HG03575 (cell line): ENCODE results near the gene ATP1B3.
"Not testable (repeated sequence)": the region's sequence is repeated elsewhere in the genome, so short reads cannot be mapped to it uniquely, and the experiment has no call there.

Experiments
- ATAC-seq: cut with Tn5 transposase; IDR thresholded peaks from one replicate; pipeline ENCODE4 v1.9.1; 2021; ENCODE audit not compliant: unreplicated experiment, insufficient number of reproducible peaks, low FRiP score; ENCODE audit errors: extremely low read depth

The ATP1B3 gene

GRCh38 chr3:141858312-141858711 is 18.1 kb upstream of the ATP1B3 start:
- no peak for ATAC-seq

- ATAC-seq = no peak
Measured at GRCh38 chr3:141859651-141860050, 16.8 kb upstream of the ATP1B3 start.

DNA sequence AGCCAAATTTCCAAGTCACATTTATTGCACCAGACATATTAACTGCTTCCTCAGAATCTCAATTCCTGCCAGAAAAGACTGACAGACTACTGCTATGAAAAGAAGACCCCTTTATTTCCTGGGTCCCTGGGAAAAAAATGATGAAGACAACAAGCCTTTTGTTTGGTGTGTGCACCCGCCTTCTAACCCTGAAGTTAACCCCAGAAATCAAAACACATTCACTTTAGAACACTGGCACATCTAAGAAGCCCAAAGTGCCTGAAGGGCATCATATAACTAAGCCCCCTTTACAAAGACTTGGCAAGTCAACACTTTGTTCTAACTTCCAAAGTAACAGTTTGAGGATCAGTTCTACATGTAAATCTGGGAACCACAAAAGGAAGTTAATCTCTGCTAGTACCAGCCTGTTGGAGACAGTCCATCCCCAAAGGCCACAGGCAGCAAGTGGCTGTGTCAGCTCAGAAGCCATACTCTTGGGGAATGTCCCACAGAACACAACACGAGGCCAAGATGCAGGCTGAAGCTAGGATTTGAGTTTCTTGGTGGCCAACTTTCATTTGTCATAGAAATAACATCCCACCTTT is 16.3 kb upstream of the ATP1B3 start:
- no peak for ATAC-seq

DNA sequence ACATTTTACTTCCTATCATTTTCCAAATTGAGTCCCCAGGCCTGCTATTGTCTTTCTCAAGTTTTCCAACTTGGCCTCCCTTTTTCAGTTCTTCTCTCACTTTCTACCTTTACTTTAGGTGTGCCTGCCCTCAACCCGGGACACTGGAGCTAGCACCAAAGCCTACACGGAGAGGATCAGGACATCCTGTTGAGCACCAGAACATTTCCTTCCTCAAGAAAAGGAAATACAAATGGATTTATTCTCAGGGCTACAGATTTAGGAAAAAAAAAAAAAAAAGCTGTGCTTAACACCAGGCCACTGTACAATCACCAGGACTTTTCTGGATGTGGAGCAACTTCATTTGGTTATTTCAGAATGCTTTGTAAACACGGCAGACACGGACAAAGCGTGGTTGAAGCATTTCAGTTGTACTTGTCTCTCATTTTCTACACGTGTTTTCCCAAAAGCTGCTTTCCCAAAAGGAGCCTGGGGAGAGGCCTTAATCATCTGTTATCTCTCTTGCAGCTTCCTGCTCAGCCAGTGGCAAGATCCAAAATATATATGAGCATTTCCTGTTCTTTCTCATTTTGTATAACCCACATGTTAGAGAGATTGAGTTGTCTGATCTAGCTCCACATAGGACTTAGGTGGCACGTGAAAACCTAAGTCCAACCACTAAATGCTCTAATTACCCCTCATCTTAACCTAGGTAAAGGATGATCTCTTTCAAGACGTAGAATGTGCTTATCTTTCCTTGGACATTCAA is 15.5 kb upstream of the ATP1B3 start:
- ATAC-seq = no peak

DNA sequence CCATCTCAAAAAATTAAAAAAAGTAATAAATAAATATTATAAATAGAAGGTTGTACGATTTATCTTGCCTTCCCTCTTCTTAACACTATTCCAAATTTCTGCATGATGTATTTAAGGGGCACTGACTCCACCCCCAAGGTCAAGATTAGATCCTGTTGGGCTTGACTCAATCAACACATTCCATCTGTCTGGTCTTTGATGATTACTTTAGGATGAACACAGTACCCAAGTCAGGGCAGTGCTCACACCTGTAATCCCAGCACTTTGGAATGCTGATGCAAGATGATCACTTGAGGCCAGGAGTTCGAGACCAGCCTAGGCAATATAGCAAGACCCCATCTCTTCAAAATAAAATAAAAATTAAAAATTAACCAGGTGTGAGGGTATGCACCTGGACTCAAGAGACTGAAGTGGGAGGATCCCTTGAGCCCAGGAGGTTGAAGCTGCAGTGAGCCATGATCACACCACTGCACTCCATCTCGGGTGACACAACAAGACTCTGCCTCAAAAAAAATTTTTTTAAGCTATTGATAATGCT is 14.1 kb upstream of the ATP1B3 start:
- no peak for ATAC-seq

DNA sequence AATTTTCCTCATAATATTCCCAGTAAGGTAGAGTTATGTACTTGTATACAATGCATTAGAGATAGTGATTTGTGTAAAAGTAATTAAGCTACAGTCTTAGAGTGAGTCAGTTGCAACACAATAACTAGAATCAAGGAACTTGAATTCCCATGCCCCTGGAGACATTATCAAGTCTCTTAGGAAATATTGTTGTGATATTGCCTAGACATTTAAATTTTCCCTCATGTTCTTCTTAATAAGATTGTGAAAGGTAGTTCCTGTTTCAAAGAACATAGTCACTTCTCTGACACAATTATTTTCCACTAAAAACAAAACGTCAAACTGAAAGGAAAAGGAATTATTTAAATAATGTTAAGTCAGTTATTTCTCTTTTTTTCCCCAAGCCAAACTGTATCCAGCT is 13.0 kb upstream of the ATP1B3 start:
- no peak for ATAC-seq

DNA sequence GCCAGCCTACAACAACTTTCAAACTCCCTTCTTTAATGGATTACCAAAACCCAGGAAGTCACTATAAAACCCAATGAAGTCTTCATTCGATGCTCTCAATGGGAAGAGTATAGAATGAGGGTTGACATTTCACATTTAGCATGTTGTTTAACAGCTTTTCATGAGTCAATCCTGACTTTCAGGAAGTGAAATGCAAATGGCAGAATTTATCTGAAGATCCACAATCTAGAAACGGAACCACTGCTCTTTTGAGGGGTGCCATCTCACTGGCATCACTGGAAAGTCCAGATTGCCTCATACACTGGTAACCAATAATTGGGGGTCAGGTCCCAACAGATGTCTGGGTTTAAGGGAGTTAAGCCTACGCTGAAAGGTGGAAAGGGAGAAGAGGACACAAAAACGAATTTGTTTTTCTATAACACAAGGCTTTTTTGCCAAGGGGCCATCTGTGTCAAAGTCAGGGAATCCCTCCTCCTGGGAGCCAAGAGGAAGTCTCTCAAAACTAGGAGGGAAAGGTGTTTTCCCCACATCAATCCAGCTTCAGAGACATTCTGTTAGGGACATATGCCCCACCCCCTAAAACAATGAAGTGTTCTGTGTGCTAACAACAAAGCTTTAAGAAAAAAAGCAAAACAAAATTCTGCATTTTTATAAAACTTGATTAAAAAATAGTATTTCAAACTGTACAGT is 12.0 kb upstream of the ATP1B3 start:
- no peak for ATAC-seq

DNA sequence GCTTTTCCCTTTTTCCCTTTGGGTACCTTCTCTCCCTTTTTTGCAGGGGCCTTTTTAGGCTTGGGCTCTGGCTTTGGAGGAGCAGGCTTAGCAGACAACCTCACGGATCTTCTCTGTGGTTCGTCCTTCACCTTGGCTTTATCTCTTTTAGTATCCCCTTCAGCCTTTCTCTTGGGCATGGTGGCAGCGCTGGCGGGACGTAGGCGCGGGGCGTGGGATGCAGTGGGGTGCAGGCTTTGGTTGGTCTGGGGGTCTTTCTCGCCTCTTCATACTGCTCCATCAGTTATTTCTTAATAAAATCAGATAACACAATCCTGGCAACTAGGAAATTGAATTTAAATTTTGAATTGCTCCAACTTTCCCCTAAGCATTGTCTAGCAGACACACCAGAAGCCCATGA is 11.3 kb upstream of the ATP1B3 start:
- ATAC-seq = no peak

- no peak for ATAC-seq
Measured at GRCh38 chr3:141870091-141870687, 6.3 kb upstream of the ATP1B3 start.

- no peak for ATAC-seq
Measured at GRCh38 chr3:141875374-141875892, 1.0 kb upstream of the ATP1B3 start.

GRCh38 chr3:141875893-141876380 is 506 bp upstream of the ATP1B3 start:
- peak; percentile 10 for ATAC-seq

GRCh38 chr3:141876891-141877621 is 613 bp downstream of the ATP1B3 start:
- no peak for ATAC-seq

DNA sequence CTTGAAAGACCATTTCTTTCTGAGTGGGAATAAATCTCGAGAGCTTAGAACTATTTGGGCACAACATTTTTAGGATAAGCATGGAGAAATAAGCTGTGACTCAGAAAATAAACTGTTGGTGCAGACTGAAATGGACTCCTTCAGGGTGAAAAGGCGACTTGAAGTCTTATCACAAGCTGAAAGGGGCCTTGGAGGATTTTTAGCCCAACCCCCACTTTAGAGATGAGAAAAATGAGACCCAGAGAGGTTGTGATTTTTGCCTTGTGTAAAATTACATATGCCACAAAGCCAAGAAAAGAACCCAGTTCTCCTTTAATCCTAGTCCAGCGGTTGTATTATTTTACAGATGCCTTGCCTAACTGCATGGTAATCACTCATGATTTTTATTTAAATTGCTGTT is 1.5 kb downstream of the ATP1B3 start:
- ATAC-seq = no peak

DNA sequence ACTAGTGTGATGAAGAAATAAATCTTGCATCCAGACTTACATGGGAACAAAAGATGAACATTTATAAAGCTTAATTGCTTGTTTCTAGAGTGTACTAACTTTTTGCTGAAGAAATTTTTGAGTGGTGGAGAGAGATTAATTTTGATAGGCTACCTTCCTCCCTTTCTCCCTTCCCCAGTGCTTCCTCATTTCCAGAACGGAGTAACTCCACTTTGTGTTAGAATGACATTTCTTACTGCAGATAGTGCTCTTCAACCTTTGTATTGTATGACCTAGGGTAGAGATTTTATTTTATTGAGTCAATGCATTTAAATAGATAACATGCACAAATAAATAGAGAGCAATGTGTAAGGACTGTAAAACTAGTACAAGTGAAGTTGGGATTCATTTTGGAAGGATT is 1.9 kb downstream of the ATP1B3 start:
- no peak for ATAC-seq

GRCh38 chr3:141878817-141879216 is 2.4 kb downstream of the ATP1B3 start:
- no peak for ATAC-seq

GRCh38 chr3:141881702-141882101 is 5.3 kb downstream of the ATP1B3 start:
- ATAC-seq = no peak

- no peak for ATAC-seq
Measured at GRCh38 chr3:141887051-141887450, 10.6 kb downstream of the ATP1B3 start.

DNA sequence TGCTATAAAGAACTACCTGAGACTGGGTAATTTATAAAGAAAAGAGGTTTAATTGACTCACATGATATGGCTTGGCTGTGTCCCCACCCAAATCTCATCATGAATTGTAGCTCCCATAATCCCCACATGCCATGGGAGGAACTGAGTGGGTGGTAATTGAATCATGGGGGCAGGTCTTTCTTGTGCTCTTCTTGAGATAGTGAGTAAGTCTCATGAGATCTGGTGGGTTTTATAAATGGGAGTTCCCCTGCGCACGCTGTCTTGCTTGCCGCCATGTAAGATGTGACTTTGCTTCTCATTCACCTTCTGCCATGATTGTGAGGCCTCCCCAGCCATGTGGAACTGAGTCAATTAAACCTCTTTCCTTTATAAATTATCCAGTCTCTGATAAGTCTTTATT is 12.1 kb downstream of the ATP1B3 start:
- not testable (repeated sequence) for ATAC-seq
